Measurements from ENCODE around the gene ROBO1.
"Not testable (repeated sequence)": the region's sequence is repeated elsewhere in the genome, so short reads cannot be mapped to it uniquely, and the experiment has no call there.

Gene ROBO1

DNA sequence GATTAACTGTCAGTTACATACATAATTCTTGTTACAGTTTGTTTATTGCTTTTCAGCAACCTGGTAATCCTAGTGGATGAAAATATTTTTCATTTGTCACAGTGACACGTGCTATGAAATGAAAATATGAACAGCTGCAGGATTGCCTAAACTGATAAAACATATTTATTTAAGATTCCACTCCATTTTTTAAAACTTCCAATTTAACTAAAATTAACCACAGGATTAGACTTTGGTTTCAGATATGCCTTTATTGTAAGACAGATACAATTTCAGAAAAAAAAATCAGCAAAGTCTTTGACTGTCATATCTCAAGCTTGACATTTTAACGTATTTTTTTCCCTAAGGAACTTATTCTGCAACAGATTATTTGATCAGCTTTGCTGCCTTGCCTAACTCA lies 550.7 kb downstream of the ROBO1 start:
- no peak for DNase-seq

DNA sequence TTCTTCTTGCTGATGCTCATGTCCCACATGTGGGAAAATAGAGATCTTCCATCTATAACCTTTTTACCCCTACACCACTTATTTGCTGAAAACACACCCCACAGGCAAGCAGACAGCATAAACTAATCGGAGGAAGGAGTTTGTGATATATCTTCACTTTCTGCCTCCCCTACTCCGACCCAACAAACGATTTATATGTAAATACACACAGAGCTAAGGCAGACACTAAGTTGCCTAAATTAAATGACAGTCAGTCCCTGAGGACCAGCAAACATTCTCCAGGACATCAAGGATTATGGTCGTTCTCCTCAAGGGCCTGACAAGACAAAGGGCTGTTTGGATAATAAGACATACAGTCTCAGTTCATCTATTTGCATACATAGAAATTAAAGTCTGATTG lies 552.5 kb downstream of the ROBO1 start:
- no peak for DNase-seq

DNA sequence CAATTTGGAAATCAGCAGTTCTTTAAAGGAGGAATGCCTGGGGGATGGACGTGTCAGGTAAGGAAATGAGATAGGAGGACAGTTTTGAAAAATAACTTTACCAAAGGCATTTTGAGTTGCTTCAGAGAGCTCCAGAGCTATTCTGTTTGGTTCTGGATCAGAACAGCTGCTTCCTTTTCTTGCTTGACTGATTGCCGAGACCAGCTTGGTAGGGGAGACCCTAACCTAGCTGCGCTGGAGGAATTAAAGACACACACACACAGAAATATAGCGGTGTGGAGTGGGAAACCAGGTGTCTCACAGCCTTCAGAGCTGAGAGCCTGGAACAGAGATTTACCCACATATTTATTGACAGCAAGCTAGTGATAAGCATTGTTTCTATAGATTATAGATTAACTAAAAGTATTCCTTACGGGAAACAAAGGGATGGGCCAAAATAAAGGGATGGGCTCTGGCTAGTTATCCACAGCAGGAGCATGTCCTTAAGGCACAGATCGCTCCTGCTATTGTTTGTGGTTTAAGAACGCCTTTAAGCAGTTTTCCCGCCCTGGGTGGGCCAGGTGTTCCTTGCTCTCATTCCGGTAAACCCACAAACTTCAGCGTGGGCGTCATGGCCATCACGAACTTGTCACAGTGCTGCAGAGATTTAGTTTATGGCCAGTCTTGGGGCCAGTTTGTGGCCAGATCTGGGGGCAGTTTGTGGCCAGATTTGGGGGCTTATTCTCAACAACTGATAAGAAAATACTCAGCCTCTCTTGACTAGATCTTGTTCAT lies 556.0 kb downstream of the ROBO1 start:
- DNase-seq, result no peak

DNA sequence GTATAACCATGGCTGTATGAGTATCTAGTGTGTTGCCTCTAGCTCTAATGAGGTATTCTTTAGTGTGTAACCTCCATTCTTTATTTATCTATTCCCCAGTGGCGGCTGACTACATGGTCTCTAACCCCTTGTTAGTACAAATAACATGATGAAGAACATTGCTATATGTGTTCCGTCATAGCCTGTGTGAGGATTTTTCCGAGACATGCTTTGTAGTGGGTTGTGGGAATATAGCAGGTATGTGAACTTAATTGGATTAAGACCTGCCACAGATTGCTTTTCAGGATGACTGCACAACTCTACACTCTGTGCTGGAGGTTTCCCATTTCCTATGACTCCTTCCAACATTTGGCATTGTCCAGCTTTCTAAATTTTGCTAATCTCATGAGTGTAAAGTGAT lies 563.4 kb downstream of the ROBO1 start:
- no peak for DNase-seq

DNA sequence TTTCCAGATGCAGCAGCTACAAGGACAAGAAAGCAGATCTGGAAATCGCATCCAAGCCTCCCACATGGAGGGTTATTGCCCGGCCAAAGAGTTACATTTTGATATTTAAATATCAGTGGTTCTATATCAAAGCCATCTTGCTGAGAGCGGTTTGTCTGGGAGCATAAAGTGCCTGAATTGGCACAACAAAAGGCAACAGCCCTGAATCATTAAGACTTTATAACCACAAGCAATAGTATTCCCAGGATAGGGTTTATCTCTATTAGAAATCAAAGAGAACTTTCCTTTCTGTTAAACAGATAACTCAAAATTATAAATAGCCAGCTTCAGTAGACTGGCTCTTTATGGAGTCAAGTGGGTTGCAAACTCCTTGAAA lies 564.7 kb downstream of the ROBO1 start:
- no peak for DNase-seq

DNA sequence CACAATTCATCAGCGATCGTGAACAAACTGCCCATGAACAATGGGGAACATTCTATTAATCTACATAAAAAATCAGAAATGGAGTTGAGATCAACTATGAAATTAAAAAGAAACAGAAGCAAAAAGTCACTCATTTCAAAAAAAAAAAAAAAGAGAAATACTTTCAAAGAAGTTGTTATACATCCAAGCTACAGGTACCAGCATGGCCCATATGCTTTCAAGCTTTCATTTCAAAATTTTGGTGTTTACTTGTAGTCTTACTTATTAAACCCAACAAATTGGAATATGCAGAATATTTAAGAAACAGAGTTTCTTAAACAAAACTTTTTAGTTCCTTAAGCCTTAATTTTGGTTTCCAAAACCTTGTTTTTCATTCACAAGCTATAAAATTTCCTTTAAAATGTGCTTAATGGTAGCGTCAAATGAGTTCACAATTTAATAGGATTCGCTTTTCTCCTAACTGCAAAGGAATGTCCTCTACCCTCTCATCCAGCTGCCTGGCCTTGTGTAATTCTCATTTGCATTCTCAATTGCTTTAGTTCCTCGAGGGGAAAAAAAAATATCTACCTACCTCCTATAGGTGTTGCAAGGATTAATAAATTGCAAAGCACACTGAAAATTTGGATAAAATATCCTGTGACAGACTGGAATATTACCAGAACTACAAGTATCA lies 565.2 kb downstream of the ROBO1 start:
- DNase-seq, result no peak

DNA sequence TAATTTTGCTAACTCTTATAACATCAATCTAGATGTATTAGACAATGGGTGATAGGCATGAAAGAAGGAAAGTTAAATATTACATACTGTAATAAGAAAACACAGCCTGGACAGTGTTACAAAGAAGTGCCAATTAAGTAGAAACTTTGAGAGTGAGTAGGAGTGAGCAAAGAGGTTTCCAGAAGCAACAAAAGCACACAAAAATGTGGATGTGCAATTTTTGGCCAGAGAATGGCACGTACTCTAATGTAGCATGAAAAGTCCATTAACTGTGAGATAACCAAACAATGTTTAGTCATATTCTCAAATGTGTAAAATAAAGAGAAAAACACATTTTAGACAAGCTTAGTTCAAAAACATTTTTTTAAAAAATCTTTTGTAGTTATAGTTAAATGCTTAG lies 567.3 kb downstream of the ROBO1 start:
- DNase-seq, result no peak

DNA sequence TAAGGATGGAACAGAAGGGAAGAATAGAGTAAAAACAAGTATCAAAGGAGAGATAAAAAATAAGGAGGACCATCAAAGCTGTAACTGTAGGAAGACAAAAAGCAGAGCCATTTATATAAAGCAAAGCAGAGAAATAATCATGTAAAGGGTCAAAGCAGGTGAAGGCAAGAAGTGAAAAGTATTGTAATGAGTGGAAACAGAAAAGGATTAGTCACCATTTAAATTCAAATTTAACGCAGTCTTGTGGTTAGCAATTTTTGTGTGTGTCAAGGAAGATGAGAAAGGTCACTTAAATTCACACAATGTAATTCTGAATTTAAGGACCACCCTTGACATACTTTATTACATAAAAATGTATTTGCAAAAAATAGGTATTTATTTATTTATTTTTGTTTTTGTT lies 567.8 kb downstream of the ROBO1 start:
- no peak for DNase-seq

DNA sequence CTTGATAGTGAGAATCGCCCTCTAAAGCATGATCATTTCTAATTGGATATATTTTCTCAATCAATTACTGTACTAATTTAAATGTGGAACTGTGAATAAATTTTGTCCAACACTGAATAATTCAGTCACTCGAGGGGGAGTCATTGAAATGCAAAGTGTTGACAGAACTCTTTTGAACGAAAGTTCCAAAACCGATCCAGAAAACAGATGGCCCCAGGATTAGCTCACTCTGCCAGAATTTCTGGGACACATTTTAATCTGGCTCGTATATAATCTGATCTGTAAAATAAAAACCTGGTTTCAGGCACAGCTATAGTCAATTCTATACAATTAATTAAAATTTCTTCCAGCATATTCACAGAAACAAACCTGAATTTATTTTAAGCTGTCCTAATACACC lies 580.4 kb downstream of the ROBO1 start:
- DNase-seq, result no peak

DNA sequence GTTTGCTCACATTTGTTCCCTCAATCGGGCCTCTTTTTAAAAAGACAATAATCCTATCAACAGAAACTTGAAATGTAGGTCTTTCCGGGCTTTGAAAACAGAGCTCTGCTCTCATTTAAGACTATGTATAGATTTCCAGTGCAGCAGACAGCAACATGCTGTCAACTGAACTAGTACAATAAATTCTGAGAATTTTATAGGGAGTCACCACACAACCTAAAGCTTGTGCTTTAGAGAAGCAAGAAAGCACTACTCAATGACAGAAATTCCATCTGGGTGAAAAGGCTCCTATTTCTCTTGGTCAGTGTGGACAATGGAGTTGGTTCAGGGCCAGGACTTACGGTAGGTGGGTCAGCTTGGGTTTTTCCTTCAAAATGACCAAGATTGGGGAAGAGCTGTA lies 583.5 kb downstream of the ROBO1 start:
- no peak for DNase-seq

DNA sequence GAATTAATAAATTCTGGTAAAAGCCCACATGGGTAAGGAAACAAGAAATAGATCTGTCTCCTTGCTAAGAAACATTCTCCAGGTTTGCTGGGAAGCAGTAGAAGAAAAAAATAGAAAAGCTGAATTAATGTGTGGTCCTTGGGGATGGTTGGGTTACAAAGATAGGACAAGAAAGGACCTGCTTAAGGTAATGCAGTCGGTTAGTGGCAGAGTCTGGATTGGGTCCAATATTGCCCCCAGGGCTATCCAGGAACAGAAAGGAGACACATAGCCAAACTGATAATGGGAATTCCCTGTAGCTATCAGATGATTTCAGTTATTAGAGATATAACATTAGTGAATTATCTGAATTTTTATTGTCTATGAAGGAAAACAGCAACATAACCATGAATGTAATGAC lies 584.3 kb downstream of the ROBO1 start:
- no peak for DNase-seq

DNA sequence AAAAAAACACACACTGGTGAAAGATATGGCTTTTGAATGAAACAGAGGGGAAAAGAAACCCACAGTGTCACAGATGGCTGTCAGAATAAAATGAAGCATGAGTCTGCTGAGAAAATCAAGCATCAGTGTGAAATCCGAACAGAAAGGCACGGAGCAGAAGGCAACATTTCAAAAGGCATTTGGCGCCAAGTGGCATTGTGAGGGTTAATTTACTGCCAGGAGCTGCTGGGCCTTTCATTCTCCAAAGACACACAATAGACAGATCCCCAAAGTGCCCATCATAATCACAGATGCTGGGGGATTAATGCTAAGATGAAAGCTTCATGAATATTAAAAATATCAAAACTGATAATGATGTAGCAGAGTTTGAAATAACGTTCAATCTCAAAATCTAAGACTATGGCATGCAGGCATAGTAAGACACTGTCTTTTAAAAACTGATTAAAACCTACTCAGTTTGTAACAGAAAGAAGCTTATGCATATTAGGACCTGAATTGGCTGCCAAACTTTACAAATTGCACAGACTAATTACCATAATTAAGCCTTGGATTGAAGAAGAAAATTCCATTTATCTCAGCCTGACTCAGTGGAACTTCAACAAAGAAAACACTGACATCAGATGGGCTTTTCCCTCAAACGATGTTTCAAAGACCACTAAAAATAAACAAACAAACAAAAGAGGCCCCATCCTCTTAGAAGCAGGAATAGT lies 589.2 kb downstream of the ROBO1 start:
- DNase-seq, result no peak

DNA sequence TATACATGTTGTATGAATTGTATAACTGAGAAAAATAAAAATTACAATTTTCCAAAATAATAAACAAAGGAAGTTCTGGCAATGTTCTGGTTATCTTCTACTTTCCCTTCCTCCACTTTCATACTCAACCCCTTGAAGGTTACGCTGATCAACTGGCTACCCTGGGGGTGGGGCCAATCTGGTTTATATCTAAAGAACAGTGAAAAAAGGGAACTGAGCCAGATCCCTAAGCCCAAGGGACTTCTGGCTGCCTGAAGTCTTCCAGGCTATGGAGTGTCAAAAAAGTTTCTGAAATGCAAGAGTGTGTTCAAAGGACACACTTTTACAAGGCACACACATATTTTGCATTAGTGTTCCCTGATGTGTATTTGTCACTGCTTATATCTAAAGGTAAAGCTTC lies 591.9 kb downstream of the ROBO1 start:
- no peak for DNase-seq

DNA sequence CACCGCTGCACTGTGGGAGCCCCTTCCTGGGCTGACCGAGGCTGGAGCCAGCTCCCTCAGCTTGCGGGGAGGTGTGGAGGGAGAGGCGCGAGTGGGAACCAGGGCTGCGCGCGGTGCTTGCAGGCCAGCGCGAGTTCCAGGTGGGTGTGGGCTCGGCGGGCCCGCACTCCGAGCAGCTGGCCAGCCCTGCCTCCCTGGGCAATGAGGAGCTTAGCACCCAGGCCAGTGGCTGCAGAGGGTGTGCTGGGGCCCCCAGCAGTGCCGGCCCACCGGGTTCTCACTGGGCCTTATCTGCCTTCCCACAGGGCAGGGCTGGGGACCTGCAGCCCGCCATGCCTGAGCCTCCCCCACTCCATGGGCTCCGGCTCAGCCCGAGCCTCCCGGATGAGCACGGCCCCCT lies 594.5 kb downstream of the ROBO1 start:
- not testable (repeated sequence) for DNase-seq

DNA sequence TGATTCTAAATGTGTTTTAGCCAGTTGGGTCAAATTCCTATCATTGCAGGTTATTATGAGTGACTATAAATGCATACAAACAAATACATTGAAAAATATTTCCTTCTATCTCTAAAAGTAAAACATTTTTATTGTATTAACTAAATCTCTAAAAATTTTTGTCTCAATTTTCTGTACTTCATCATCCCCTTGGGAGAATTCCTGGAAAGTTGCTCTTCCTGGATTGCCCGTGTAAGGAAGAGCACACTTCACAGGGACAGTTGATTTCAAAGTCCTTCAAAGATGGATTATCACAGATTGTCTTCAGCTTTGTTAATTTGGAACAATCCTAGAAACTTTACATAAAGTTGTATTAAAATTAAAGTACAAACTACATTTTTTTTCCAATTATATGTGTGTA lies 595.6 kb downstream of the ROBO1 start:
- no peak for DNase-seq

DNA sequence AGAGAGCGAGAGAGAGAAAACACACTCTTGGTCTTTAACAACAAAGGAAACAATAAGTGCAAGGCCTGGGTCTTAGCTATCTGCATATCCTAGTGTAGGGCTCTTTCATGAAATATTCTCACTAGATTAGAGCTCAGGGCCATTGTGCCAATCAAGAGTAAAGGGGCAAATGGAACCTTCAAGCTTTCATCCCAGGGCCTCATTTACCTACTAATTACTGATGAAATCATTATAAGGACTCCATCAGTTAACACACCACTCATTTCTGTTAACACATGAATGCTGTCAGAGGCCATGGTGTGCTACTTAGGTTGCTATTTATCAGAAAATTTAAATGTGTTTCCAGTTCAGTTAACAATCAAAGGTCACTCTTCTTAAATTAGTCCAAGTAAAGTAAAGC lies 597.8 kb downstream of the ROBO1 start:
- no peak for DNase-seq

DNA sequence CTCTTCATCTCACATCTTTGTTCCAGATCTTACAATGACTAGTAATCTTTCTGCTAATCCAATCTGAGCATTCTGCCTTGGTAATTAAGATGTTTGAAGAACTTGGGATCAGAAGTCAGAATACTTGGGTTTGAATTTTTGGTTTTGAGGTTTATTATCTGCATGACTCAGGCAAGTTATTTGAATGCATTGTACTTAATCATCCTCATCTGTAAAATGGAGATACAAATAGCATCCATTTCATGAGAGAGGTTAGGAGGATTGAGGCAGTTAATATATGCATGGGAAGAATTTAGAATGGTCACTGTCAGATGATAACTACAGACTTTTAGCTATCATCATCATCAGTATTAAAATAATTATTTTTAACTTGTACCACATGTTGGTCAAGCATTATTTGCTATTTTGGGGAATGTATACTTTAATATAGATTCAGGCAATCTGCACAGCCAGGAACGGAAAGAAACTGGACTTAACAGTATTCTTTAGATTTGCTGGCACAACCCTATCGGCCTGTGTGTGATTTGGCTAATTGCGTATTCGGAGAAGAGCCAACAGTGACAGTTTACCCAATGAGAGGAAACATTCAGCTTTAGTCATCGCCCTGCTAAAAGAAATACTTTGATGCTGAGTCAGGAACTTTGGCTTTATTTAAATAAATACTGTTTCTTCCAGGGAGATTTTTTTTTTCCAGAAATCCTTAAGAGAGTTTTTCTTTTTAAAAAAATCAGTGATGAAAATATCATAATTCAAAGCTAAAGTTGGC lies 600.0 kb downstream of the ROBO1 start:
- no peak for DNase-seq

DNA sequence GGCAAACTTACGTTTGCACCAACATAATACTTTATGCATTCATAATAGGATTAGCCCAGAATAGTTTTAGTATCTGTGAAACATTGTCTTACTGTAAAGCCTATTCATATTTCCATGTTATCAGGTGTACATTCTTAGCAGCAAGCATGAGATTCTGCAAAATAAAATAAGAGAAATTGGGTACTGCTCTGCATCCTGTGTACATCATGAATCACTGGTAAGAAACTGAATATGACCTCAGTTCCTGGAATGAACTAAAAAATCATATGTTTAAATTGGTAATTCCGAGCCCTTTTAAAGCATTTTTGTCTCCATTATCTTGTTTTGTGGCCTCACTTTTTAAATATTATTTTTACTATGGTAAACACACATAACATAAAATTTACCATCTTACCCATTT lies 605.1 kb downstream of the ROBO1 start:
- DNase-seq, result no peak

DNA sequence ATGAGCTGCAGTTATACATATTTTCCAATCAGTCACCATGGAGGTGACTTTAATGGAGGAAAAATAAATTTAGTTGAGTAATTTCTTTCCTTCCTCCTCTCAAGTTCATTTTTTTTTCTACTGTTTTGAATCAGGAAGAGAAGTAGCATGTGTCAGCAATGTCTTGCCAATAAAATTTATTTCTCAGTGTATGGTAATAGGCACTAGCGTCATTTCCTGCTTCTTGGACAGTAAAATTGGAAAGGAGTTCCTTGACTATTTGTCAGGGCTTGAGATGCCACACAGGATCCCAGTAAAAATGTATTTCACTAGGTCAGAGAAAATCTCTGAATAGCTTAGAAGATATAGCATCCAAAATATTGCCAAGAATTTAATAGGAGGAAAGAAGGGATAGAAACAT lies 605.9 kb downstream of the ROBO1 start:
- no peak for DNase-seq

DNA sequence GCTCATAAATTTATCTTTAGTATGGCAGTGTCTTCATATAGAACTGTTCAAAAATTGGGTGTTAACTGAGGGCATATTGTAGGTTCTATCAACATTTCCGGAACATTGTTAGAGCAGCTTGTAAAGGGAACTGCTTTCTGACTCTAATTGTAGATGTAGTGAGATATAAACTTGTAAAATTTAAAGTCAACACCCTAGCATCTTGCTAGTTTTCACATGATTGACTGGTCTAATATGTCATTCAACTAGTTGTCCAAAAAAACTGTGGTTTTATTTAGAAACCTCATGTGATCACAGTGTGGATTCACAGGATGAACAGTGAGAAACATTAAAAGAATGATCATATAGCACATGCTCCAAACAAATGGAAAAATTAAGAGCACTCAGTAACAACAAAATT lies 607.4 kb downstream of the ROBO1 start:
- DNase-seq, result no peak

DNA sequence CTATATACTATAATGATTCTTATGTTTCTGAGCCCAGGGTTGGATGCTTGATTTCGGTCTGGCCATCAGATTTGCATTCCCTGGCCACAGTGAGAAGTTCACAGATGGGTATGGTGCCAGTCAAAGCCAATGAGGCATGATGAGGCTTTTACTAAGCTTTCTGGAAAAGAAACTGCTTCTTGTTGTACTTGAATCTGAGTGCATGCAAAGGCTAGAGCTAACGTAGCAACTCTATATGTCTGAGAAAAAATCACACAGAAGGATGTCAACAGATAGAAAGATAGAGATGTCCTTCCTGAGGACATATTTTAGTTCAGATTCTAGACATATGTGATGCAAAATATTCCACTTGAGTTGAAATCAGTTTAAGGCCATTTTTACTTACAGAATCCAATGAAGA lies 608.1 kb downstream of the ROBO1 start:
- DNase-seq, result no peak

DNA sequence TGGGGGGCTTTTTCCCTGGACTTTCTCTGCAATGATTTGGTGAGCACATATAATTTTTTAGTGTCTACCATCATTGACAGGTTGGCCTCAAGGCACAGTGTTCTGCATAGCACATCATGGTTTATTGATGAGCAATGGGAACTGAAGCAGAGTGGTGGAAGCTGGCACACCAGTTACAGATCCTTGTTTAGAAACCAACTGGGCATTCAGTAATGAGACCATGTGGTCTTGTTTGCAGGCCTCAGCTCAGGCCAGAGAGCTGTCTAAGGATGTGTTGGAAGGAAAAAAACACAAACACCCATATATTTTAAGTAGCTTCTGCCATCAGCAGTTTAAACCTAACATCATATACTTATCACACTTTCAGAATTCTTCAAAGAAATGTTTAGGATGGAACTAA lies 610.6 kb downstream of the ROBO1 start:
- DNase-seq, result no peak

DNA sequence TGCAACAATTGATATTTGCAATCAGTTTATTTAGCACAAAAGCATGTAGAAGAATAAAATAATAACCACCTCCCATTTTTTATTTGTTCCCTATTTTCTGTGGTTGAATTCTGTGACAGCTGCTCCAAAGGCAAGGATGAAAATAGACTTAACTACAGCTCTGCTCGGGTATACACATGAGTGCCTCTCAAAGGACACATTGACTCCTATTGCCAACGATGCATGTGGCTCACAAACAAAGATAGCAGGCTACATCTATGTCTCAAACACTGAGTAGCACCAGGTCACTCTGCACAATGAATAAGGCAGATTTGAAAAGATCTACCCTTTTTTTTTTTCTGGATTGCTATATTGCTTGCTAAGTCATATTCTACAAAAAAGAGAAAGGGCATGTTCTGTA lies 612.9 kb downstream of the ROBO1 start:
- no peak for DNase-seq

DNA sequence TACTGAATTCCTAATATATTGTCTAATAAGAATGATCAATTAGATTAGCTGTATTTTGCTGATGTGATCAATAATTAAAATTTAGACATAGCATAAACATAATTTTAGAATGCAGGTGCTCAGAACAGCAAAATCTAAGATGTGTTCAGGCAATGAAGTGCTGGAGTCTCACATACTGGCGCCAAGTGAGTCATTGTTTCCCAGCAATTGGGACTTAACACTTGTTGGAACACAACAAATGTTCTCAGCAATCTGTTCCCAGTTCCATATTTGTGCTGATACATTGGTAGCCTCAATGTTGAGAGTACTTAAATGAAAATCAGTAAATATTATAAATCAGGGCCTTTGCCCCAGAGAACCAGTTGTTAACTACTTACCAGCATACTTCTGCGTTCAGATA lies 619.0 kb downstream of the ROBO1 start:
- no peak for DNase-seq
